HG03558 (cell line): ENCODE results near the gene LMAN2L.

Source experiments
- ATAC-seq: cut with Tn5 transposase; IDR thresholded peaks from one replicate; pipeline ENCODE4 v1.9.1; 2021; ENCODE audit warnings: moderate number of reproducible peaks; ENCODE audit not compliant: unreplicated experiment; ENCODE audit errors: extremely low read depth

The LMAN2L gene

GRCh38 chr2:96739633-96740428 lies at the start of gene LMAN2L:
Gene LMAN2L, minus strand, starts transcription at chr2:96740064. Its CDS starts 24 bp downstream, at chr2:96740040.
- ATAC-seq: peak; percentile 94

GRCh38 chr2:96789245-96789617 lies 49.4 kb upstream of the LMAN2L start:
- ATAC-seq: no peak

GRCh38 chr2:96788442-96789244 lies 48.8 kb upstream of the LMAN2L start:
- no peak for ATAC-seq

- ATAC-seq: no peak
Observed at GRCh38 chr2:96787411-96787810, 47.5 kb upstream of the LMAN2L start.

GRCh38 chr2:96783388-96783787 lies 43.5 kb upstream of the LMAN2L start:
- no peak for ATAC-seq

- no peak for ATAC-seq
Observed at GRCh38 chr2:96775160-96775559, 35.3 kb upstream of the LMAN2L start.

- ATAC-seq: no peak
Observed at GRCh38 chr2:96773922-96774321, 34.1 kb upstream of the LMAN2L start.

- no peak for ATAC-seq
Observed at GRCh38 chr2:96772903-96773671, 33.2 kb upstream of the LMAN2L start.

- ATAC-seq: no peak
Observed at GRCh38 chr2:96771796-96772618, 32.1 kb upstream of the LMAN2L start.

- no peak for ATAC-seq
Observed at GRCh38 chr2:96770442-96771202, 30.8 kb upstream of the LMAN2L start.

GRCh38 chr2:96769814-96770213 lies 29.9 kb upstream of the LMAN2L start:
- no peak for ATAC-seq

GRCh38 chr2:96768083-96768561 lies 28.3 kb upstream of the LMAN2L start:
- ATAC-seq: no peak

- ATAC-seq: no peak
Observed at GRCh38 chr2:96767135-96767871, 27.4 kb upstream of the LMAN2L start.

GRCh38 chr2:96764253-96764637 lies 24.4 kb upstream of the LMAN2L start:
- no peak for ATAC-seq

- ATAC-seq: no peak
Observed at GRCh38 chr2:96763511-96764252, 23.8 kb upstream of the LMAN2L start.

GRCh38 chr2:96762529-96763311 lies 22.9 kb upstream of the LMAN2L start:
- ATAC-seq: no peak
